Mesenchymal stem cell (in vitro differentiated cells and primary cell): Measurements from ENCODE around the gene ZGRF1.

Experiments
- DNase-seq: peaks from one replicate; pipeline ENCODE4 v3.0.0-alpha.2; 2013
- H2AFZ ChIP-seq: one replicate; pipeline ENCODE4 v1.6.1; 2013; ENCODE audit warnings: low read depth, mild to moderate bottlenecking, control low read depth, inconsistent platforms, low read length, moderate library complexity
- H2AK5ac ChIP-seq: 2 replicates; pipeline ENCODE4 v1.6.1; 2013; ENCODE audit warnings: low read length, moderate library complexity, mild to moderate bottlenecking, inconsistent platforms; ENCODE audit not compliant: severe bottlenecking
- H2BK120ac ChIP-seq: one replicate; pipeline ENCODE4 v1.6.1; 2013; ENCODE audit warnings: low read depth, mild to moderate bottlenecking, inconsistent platforms, low read length, moderate library complexity
- H2BK12ac ChIP-seq, 2 experiments: one replicate each; pipeline ENCODE4 v1.6.1; 2013; ENCODE audit warnings: inconsistent platforms in 2 of 2, low read length in 2 of 2, mild to moderate bottlenecking in 2 of 2, moderate library complexity in 2 of 2, control low read depth in 1 of 2
- H2BK15ac ChIP-seq: one replicate; pipeline ENCODE4 v1.6.1; 2013; ENCODE audit warnings: mild to moderate bottlenecking, low read depth, inconsistent platforms; ENCODE audit not compliant: poor library complexity, severe bottlenecking
- H2BK5ac ChIP-seq: 2 replicates; pipeline ENCODE4 v1.6.1; 2013; ENCODE audit warnings: low read depth, mild to moderate bottlenecking, low read length, control low read depth, inconsistent platforms; ENCODE audit not compliant: poor library complexity, severe bottlenecking
- H3K14ac ChIP-seq, 2 experiments: one replicate each; pipeline ENCODE4 v1.6.1; 2013; ENCODE audit warnings: inconsistent platforms in 2 of 2, low read length in 2 of 2, control low read depth in 1 of 2, mild to moderate bottlenecking in 1 of 2, moderate library complexity in 1 of 2
- H3K18ac ChIP-seq, 2 experiments: one replicate each; pipeline ENCODE4 v1.6.1; 2013; ENCODE audit warnings: inconsistent platforms in 2 of 2, low read length in 2 of 2, control low read depth in 1 of 2, low read depth in 1 of 2, mild to moderate bottlenecking in 1 of 2
- H3K23ac ChIP-seq, 2 experiments: one replicate each; pipeline ENCODE4 v1.6.1; 2013; ENCODE audit warnings: inconsistent platforms in 2 of 2, low read length in 2 of 2, mild to moderate bottlenecking in 2 of 2, moderate library complexity in 2 of 2, control low read depth in 1 of 2
- H3K27ac ChIP-seq: 2 replicates; pipeline ENCODE4 v1.5.1; 2013; ENCODE audit warnings: mild to moderate bottlenecking, moderate library complexity, low read length, control low read depth, inconsistent platforms; ENCODE audit not compliant: poor library complexity, severe bottlenecking
- H3K27me3 ChIP-seq, 2 experiments: 2 replicates each; pipeline versions ENCODE4 v1.6.1 to v1.7.0; 2013; ENCODE audit warnings: low read length in 2 of 2, mild to moderate bottlenecking in 2 of 2, moderate library complexity in 2 of 2, control low read depth in 1 of 2, inconsistent platforms in 1 of 2; ENCODE audit not compliant: control insufficient read depth in 1 of 2, insufficient read depth in 1 of 2
- H3K36me3 ChIP-seq, 2 experiments: 2 replicates each; pipeline versions ENCODE4 v1.6.1 to v1.7.0; 2013; ENCODE audit warnings: low read length in 2 of 2, control low read depth in 1 of 2, inconsistent platforms in 1 of 2, low read depth in 1 of 2, mild to moderate bottlenecking in 1 of 2; ENCODE audit not compliant: insufficient read depth in 2 of 2, control insufficient read depth in 1 of 2
- H3K4ac ChIP-seq, 2 experiments: one replicate each; pipeline ENCODE4 v1.6.1; 2013; ENCODE audit warnings: inconsistent platforms in 2 of 2, low read length in 2 of 2, mild to moderate bottlenecking in 2 of 2, moderate library complexity in 2 of 2, control low read depth in 1 of 2, low read depth in 1 of 2
- H3K4me1 ChIP-seq: 2 replicates; pipeline ENCODE4 v1.6.1; 2013; ENCODE audit warnings: low read depth, low read length, control low read depth; ENCODE audit not compliant: control insufficient read depth, insufficient read depth
- H3K4me2 ChIP-seq: 2 replicates; pipeline ENCODE4 v1.6.1; 2013; ENCODE audit warnings: low read length, mild to moderate bottlenecking, inconsistent platforms; ENCODE audit not compliant: poor library complexity, severe bottlenecking
- H3K4me3 ChIP-seq, 2 experiments: 2 replicates each; pipeline versions ENCODE4 v1.5.1 to v1.7.0; 2013; ENCODE audit warnings: low read length in 2 of 2, mild to moderate bottlenecking in 2 of 2, control low read depth in 1 of 2, low read depth in 1 of 2; ENCODE audit not compliant: insufficient read depth in 1 of 2
- H3K79me1 ChIP-seq: replicated peaks from 2 replicates; pipeline ENCODE4 v1.6.1; 2013; ENCODE audit warnings: mild to moderate bottlenecking, control low read depth, low read length, inconsistent platforms; ENCODE audit not compliant: poor library complexity, severe bottlenecking
- H3K9ac ChIP-seq: 2 replicates; pipeline ENCODE4 v1.7.0; 2013; ENCODE audit warnings: mild to moderate bottlenecking, low read length, moderate library complexity
- H3K9me3 ChIP-seq: 2 replicates; pipeline ENCODE4 v1.7.0; 2013; ENCODE audit warnings: mild to moderate bottlenecking, low read length; ENCODE audit not compliant: control insufficient read depth
- H4K8ac ChIP-seq: one replicate; pipeline ENCODE4 v1.6.1; 2013; ENCODE audit warnings: inconsistent platforms, mild to moderate bottlenecking, low read length, moderate library complexity
- H4K91ac ChIP-seq: one replicate; pipeline ENCODE4 v1.6.1; 2013; ENCODE audit warnings: mild to moderate bottlenecking, low read length, inconsistent platforms
- WGBS: methylation state at CpG from one replicate; pipeline ENCODE4 v1.1.7; 2013; ENCODE audit warnings: mixed read lengths; 5-methylcytosine and 5-hydroxymethylcytosine counted together

The ZGRF1 gene

DNA sequence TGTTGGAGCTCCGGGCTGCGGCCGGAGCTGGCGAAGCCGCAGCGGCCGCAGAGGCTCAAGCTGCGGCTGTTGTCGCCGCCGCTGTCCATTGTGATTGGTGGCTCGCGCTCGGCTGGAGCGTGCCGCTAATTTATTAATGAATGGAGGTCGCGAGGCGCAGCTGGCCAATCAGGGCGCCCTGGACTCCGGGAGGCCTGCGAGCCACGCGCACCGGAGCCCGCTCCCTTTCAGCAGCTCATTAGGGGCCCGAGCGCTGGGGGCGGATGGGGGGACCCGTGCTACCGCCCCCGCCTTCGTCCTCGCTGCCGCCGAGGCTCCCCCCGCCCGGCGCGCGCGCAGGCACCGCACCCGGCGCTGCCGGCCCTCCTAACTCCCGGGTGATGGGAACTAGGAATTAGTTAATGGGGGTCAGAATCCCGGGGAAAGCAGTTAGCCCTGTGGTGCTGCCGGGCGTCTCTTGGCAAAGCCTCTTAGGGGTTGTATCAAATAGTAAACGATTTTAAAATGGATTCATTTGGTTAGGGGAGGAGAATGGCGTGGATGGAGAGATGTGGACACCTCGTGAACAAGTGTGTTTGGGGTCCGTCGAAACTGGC, 120.1 kb downstream of the ZGRF1 start:
- Histone ChIP-seq H3K36me3 (no peaks in the 10 kb centered on the region), H3K4me3 (peak overlapping the region; percentile 5 to 43), H4K8ac (no peak overlapping the region), H4K91ac (no peak overlapping the region), H2BK120ac (no peak overlapping the region), H3K4me2 (peak overlapping the region; percentile 80), H3K9me3 (peaks cover 14% of the 10 kb centered on the region), H3K79me1 (no peaks in the 10 kb centered on the region), H2BK5ac (no peak overlapping the region), H3K4ac (no peak overlapping the region), H2AK5ac (no peak overlapping the region), H2BK15ac (no peak overlapping the region), H3K18ac (no peak overlapping the region), H3K14ac (no peak overlapping the region), H2BK12ac (no peak overlapping the region), H3K27me3 (peaks cover 87 to 94% of the 10 kb centered on the region in 2 experiments), H3K27ac (no peak overlapping the region), H3K4me1 (peaks cover 32% of the 10 kb centered on the region), H2AFZ (no peak overlapping the region), H3K23ac (no peak overlapping the region), H3K9ac (no peak overlapping the region)
- DNase-seq = no peak
- WGBS = 1% methylated on average over 55 of the region's 55 CpGs

DNA sequence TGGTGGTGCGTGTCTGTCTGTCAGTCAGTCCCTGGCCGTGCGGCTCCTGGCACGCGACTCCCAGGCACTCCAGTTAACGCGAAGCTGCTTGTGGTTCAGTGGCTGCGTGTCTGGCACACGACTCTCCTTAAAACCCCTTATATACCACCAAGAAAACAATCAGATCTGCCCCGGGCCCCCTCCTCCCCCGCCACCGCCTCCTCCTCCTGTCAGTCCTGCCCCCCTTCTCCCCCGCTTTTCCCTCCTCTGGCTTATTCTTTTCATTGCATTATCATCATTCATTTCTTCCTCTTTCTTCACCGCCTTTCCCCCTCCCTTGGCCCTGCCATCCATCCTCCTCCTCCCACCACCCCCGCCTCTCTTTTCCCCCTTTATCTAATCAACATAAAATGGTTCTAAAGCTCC, 120.6 kb downstream of the ZGRF1 start, which contains the start of gene NEUROG2:
NEUROG2 (minus strand) TSS at position 115 of the 405 bp plus-strand sequence. CDS start 705 bp downstream, outside the sequence.
- Histone ChIP-seq H2AFZ (peak within 1 kb of the TSS; percentile 63), H3K9me3 (peaks cover 14% of the 10 kb centered on the region), H3K79me1 (no peaks in the 10 kb centered on the region), H3K18ac (peak within 1 kb of the TSS in 1 of 2 experiments; percentile 30), H2AK5ac (no peak within 1 kb of the TSS), H3K27ac (no peak within 1 kb of the TSS), H3K9ac (no peak within 1 kb of the TSS), H2BK15ac (no peak within 1 kb of the TSS), H3K14ac (peak within 1 kb of the TSS in 1 of 2 experiments; percentile 75), H3K23ac (peak within 1 kb of the TSS; percentile 6 to 80), H2BK12ac (no peak within 1 kb of the TSS), H3K27me3 (peaks cover 87 to 94% of the 10 kb centered on the region in 2 experiments), H3K4me2 (peak within 1 kb of the TSS; percentile 100), H2BK5ac (no peak within 1 kb of the TSS), H3K4ac (no peak within 1 kb of the TSS), H3K4me1 (peaks cover 34% of the 10 kb centered on the region), H3K4me3 (peak within 1 kb of the TSS; percentile 59 to 83), H3K36me3 (no peaks in the 10 kb centered on the region), H4K8ac (no peak within 1 kb of the TSS), H2BK120ac (no peak within 1 kb of the TSS), H4K91ac (no peak within 1 kb of the TSS)
- WGBS = under 1% methylated on average over 14 of the region's 15 CpGs
- no peak for DNase-seq

- H2BK5ac ChIP-seq = no peak overlapping the region
- H3K4me3 ChIP-seq = peak overlapping the region; percentile 59 to 83
- under 1% methylated on average over 59 of the region's 96 CpGs for WGBS
- no peak overlapping the region for H2BK15ac ChIP-seq
- peaks cover 13% of the 10 kb centered on the region for H3K9me3 ChIP-seq
- no peak overlapping the region for H4K8ac ChIP-seq
- no peak overlapping the region for H2BK120ac ChIP-seq
- H4K91ac ChIP-seq = no peak overlapping the region
- H3K27ac ChIP-seq = no peak overlapping the region
- no peak overlapping the region for H3K9ac ChIP-seq
- H3K4me1 ChIP-seq = peaks cover 37% of the 10 kb centered on the region
- no peaks in the 10 kb centered on the region for H3K79me1 ChIP-seq
- peak overlapping the region in 1 of 2 experiments; percentile 30 for H3K18ac ChIP-seq
- H3K23ac ChIP-seq = peak overlapping the region; percentile 6 to 80
- no peak overlapping the region for H3K4ac ChIP-seq
- no peaks in the 10 kb centered on the region for H3K36me3 ChIP-seq
- peak overlapping the region; percentile 63 for H2AFZ ChIP-seq
- H3K27me3 ChIP-seq = peaks cover 87 to 94% of the 10 kb centered on the region in 2 experiments
- no peak overlapping the region for H2BK12ac ChIP-seq
- H3K14ac ChIP-seq = peak overlapping the region in 1 of 2 experiments; percentile 75
- DNase-seq = peak; percentile 47
- peak overlapping the region; percentile 100 for H3K4me2 ChIP-seq
- no peak overlapping the region for H2AK5ac ChIP-seq
Measured at GRCh38 chr4:112515198-112516065, 121.3 kb downstream of the ZGRF1 start.

- no peak overlapping the region for H3K4ac ChIP-seq
- H2BK120ac ChIP-seq = no peak overlapping the region
- WGBS = 3% methylated on average over 42 of the region's 52 CpGs
- peak overlapping the region in 1 of 2 experiments; percentile 75 for H3K14ac ChIP-seq
- peak overlapping the region; percentile 59 to 83 for H3K4me3 ChIP-seq
- H2AK5ac ChIP-seq = no peak overlapping the region
- H3K79me1 ChIP-seq = no peaks in the 10 kb centered on the region
- peaks cover 6% of the 10 kb centered on the region for H3K9me3 ChIP-seq
- peak overlapping the region; percentile 100 for H3K4me2 ChIP-seq
- no peaks in the 10 kb centered on the region for H3K36me3 ChIP-seq
- peaks cover 40% of the 10 kb centered on the region for H3K4me1 ChIP-seq
- DNase-seq = no peak
- no peak overlapping the region for H3K18ac ChIP-seq
- H2BK5ac ChIP-seq = no peak overlapping the region
- H3K27ac ChIP-seq = no peak overlapping the region
- no peak overlapping the region for H4K91ac ChIP-seq
- no peak overlapping the region for H4K8ac ChIP-seq
- no peak overlapping the region for H3K9ac ChIP-seq
- H2BK15ac ChIP-seq = no peak overlapping the region
- peak overlapping the region; percentile 63 for H2AFZ ChIP-seq
- peak overlapping the region in 1 of 2 experiments; percentile 6 for H3K23ac ChIP-seq
- no peak overlapping the region for H2BK12ac ChIP-seq
- H3K27me3 ChIP-seq = peaks cover 87 to 93% of the 10 kb centered on the region in 2 experiments
Measured at GRCh38 chr4:112514647-112515197, 122.0 kb downstream of the ZGRF1 start.
